NCI-H524 (cell line): ENCODE results near the gene C1R.
"Not testable (repeated sequence)": the region's sequence is repeated elsewhere in the genome, so short reads cannot be mapped to it uniquely, and the experiment has no call there.

Experiments used
- DNase-seq, 2 experiments: peaks; one replicate each; lab custom pipeline; 2025; lab: John Stamatoyannopoulos, UW

C1R gene

GRCh38 chr12:7120166-7120565 is 27.9 kb upstream of the C1R start:
- no peak for DNase-seq

- no peak for DNase-seq
These were observed 26.6 kb upstream of the C1R start for GRCh38 chr12:7118881-7119280.

- DNase-seq, result no peak
These were observed 25.4 kb upstream of the C1R start for GRCh38 chr12:7117670-7118069.

- DNase-seq, result no peak
These were observed 24.7 kb upstream of the C1R start for GRCh38 chr12:7116916-7117315.

DNA sequence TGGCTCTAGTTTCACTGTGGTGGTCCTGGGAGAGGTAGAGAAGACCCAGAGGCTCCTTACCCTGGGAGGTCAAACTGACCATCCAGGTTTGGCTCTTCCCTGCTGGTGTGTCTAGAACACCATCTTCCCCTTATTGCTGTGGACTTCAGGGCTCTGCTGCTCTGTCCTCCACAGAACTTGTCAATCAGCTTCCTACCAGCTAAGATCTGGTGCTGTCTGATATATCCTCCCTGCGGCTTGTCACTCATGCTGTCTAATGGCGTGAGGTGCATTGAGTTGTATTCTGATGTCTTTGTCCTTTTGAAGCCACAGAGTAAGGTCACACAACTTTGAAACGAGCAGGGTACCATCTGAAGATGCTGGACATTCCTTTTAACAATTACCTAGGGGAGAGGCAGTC is 24.0 kb upstream of the C1R start:
- DNase-seq, result no peak

- DNase-seq, result no peak
These were observed 22.6 kb upstream of the C1R start for GRCh38 chr12:7114851-7115250.

DNA sequence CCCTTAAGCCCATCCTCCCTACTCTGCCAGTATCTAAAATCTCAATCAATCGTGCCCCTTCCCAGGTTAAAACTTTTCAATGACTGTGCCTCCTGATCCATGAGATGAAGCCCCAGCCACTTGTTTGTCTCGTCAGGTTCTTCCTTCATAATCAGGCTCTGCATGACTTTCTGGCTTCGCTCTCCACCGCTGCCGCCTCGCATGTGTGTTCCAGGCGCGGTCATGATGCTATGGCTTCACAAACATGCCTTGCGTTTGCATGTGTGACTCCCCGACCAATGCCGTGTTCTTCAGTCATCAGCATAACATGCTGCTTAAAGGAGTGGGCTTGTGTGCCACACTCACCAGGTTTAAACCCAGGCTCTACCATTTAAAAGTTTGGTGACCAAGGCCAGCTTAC is 21.8 kb upstream of the C1R start:
- no peak for DNase-seq

DNA sequence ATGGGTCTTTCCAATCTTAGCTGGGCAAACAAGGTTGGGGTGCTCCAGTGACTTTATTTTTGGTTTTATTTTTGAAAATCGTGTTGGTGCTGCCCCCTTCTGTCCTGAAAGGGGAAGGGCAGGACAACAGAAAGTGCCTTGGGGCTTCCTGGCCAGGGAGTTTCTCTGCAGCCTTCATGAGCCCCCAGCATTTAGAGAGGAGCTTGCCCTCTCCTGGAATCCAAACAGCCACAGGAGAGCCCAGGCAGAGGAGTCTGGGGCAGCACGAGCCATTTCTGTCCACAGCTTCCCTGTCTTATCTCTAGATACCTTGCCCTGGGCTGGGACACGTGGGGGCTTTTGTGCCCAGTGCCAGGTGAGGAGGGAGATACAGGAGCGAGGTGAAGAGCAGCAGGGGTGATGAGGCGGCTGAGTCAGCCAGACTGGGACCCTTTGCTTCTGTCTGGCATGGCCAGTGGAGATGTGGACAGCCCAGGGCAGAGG is 21.2 kb upstream of the C1R start:
- DNase-seq, result no peak

DNA sequence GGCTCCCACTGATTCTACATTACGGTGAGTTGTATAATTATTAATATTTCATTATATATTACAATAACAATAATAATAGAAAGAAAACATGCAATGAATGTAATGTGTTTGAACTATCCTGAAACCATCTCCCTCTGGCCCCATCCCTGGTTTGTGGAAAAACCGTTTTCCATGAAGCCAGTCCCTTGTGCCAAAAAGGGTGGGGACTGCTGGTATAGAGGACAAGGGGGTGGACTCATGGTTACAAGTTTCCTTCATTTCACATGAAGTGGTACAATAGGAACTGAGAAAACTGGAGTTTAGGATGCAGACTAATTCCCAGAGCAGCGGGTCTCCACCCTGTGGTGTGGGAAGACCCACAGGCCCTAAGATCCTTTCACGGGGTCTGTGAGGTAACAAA is 19.8 kb upstream of the C1R start:
- DNase-seq, result no peak

- no peak for DNase-seq
These were observed 18.4 kb upstream of the C1R start for GRCh38 chr12:7110661-7111060.

- DNase-seq, result no peak
These were observed 17.3 kb upstream of the C1R start for GRCh38 chr12:7109572-7109920.

DNA sequence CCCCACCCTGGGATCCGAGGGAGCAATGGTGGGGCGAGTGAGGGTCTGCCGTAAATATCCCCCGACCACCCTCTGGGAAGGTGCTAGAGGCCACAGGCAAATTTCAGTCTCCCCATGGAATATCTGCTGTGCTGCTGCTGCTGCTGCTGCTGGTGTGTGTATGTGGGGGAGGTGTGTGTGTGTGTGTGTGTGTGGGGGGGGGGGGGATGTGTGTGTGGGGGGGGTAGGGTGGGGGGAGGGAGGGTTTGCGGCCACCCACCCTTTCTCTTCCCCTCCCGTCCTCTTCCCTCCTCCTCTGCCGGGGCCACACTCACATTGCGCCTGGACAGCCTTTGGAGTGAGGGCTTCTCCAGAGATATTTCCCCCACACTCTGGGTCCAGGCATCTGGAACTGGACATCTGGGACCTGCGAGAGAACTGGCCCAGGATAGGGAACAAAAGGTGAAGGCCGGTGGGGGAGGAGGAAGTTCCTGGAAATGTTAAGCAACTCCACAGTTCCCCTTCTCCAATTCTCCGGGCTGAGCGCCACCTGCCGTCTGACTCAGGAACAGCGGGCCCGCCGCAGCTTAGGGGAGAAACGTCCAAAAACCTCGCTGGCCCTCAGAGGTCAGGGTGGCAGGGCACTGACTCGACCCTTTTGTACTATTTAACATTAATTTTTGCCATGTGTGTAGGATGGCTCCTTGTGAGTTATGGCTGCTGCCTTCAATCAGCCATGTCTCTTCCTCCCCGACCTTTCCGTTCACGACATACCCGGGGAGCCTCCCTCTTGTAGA is 16.7 kb upstream of the C1R start, which contains the start of gene C1RL:
Gene C1RL (minus strand): TSS at position 419 of the 776 bp plus-strand sequence. CDS start 34 bp downstream, at position 385.
- peak in 1 of 2 experiments; percentile 63 for DNase-seq

- peak in 1 of 2 experiments; percentile 18 for DNase-seq
These were observed 16.0 kb upstream of the C1R start for GRCh38 chr12:7108003-7108795.

DNA sequence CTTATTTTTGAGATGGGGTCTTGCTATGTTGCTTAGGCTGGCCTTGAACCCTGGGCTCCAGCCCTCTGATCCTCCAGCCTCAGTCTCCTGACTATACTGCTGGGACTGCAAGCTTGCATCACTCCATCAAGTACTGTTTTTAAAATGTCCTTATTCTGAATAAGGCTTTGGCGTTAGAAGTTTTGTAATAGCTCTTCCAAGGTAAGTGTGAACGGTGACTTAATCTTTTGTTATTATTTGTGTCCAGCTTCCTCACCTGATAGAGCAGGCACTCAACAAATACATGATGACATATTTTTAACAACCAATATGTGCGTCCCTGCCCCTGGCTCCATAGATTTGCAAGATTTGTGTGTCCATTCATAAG is 15.4 kb upstream of the C1R start:
- no peak for DNase-seq

- not testable (repeated sequence) for DNase-seq
These were observed 14.9 kb upstream of the C1R start for GRCh38 chr12:7107181-7107580.

DNA sequence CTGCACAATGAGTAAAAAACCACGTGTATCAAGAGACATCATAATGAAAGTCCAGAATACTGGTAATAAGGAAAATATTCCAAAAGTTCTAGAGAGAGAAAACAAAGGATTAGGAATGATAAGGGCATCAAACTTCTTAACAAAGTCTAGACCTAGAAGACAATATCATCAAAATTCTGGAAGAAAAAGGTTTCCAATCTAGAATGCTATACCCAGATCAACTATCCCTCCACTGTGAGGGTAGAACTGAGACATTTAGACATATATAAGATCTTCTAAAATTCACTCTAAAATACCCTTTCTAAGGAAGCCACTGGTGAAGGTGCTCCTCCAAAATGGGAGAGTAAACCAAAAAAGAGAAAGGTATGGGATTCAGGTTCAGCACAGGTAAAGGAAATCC is 13.8 kb upstream of the C1R start:
- DNase-seq, result no peak

- no peak for DNase-seq
These were observed 11.8 kb upstream of the C1R start for GRCh38 chr12:7103837-7104584.

GRCh38 chr12:7102582-7102981 is 10.3 kb upstream of the C1R start:
- DNase-seq, result no peak

- DNase-seq, result no peak
These were observed 9.5 kb upstream of the C1R start for GRCh38 chr12:7101694-7102131.

DNA sequence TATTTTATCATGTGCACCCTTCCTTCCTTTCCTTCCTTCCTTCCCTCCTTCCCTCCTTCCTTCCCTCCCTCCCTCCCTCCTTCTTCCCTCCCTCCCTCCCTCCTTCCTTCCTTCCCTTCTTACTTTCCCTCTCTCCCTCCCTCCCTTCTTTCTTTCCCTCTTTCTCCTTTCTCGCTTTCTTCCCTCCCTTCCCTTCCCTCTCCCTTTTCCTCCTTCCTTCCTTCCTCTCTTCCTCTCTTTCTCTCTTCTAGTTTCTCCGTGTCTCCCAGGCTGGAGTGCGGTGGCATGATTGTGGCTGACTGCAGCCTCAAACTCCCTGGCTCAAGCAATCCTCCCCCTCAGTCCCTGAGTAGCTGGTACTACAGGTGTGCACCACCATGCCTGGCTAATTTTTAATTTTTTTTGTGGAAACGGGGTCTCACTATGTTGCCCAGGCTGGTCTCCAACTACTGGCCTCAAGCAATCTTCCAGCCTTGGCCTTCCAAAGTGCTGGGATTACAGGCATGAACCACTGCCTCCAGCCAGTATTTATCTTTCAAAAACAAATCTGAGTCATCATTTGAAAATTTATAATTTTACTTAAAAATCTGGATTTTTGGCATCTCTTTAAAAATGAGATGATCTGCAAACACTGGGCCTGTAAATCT is 8.9 kb upstream of the C1R start:
- DNase-seq, result no peak

GRCh38 chr12:7100239-7100638 is 8.0 kb upstream of the C1R start:
- DNase-seq, result no peak
